Activated naive CD4-positive, alpha-beta T cell treated with anti-CD3 and anti-CD28 coated beads, Interleukin-2, amount 50 U/mL, for 72 hours (primary cell): ENCODE measurements around the gene SAMD4A. TPM values are rescaled to one million over a fixed set of nuclear protein-coding genes. Genes with fewer than 3 reads are reported as not detected.

Experiments used
- ATAC-seq, 2 donors: fragments of 150-1000 bp; cut with Tn5 transposase; 2 replicates each; pipeline ENCODE4 v1.10.0; 2021; ENCODE audit warnings: mild to moderate bottlenecking in 2 of 2, moderate library complexity in 2 of 2
- DNase-seq, 2 donors: peaks; one replicate each; pipeline ENCODE4 v3.0.0; 2021 to 2022; ENCODE audit warnings: low spot score in 2 of 2
- H3K27ac Mint-ChIP-seq, 2 donors: one replicate each; pipeline ENCODE4 v1.8.0; 2022; ENCODE audit warnings: mild to moderate bottlenecking in 2 of 2, mixed read lengths in 2 of 2
- H3K36me3 Mint-ChIP-seq, 2 donors: one replicate each; pipeline ENCODE4 v1.8.0; 2022; ENCODE audit warnings: mixed read lengths in 2 of 2
- H3K9me3 Mint-ChIP-seq, 2 donors: one replicate each; pipeline ENCODE4 v1.8.0; 2022; ENCODE audit warnings: mixed read lengths in 2 of 2
- total RNA-seq, 2 donors: library from RNA; stranded (reverse); gene quantifications; one replicate each; pipeline ENCODE4 v1.2.3, GENCODE V29; 2022

Gene SAMD4A
- total RNA-seq, 2 donors from 2014 or later = 2.3 to 6.8 TPM

DNA sequence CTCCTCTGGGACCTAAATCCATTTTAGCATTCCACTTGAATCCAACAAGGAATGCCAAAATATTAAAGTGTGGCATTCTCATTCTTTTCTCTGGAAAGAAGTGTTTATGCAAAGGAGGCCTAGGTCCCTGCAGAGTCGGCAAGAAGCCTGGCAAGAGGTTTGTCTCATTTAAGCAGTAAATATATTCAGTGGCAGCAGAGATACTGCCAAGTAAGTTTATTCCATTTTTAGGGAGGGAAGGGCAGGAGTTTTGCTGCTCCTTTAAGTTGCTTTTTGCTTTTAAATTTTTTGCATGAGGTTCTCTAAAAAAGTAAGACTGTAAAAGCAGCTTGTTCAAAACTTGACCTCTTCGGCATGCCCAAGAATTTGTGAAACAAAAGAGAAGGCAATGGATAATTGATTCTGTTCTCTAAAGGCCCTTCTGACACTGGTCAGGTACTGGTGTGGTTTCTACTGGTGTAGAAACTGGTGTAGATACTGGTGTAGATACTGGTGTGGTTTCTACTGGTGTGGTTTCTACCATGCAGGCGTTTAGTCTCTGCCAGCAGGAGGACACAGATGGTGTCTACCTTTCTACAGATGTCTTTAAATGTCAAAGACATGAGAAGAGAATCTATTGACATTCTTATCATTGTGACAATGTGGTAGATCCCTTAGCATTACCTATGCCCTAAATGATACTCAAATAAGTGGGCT, 107.3 kb downstream of the SAMD4A start:
- ATAC-seq (peak in 1 of 2 donors; percentile 50), DNase-seq (no peak)
- Mint-ChIP-seq H3K36me3 (peaks cover 0 to 11% of the 10 kb centered on the region in 2 donors), H3K9me3 (no peaks in the 10 kb centered on the region), H3K27ac (no peak overlapping the region)

DNA sequence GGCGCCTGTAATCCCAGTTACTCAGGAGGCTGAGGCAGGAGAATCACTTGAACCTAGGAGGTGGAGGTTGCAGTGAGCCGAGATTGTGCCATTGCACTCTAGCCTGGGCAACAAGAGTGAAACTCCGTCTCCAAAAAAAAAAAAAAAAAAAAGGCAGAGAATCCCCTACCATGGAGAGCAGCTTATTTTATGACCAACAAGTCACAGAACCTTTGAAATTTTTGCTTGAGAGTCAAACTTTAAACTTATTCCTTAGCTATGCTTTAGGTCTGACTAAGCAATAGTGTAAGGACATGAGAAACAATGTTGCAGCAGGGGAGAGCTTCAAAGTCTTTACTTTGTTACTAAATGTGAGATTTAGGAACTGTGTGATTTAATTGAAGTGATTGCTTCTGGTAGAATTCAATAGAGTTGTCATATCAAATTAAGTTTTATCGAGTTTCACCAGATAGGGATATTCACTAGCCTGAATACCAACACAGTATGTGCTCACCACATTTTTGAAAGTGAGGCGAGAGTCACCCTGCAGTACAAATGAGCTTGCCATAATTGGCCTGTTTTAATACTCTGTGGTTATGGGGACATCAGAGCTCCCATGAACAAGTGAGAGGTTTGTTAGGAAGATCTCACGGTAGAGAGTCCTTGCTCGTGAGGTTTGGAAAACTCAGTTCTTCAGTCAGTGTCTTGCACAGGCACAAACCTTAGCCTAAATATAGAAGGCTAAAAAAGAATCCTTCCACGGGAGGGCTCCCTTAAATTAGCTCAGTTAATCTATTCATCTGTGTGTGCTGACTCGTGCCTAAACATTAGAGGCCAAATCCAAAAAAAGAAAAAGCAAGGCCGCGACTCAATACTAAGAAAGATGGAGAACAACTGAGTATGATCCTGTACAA, 108.6 kb downstream of the SAMD4A start:
- ATAC-seq = no peak

DNA sequence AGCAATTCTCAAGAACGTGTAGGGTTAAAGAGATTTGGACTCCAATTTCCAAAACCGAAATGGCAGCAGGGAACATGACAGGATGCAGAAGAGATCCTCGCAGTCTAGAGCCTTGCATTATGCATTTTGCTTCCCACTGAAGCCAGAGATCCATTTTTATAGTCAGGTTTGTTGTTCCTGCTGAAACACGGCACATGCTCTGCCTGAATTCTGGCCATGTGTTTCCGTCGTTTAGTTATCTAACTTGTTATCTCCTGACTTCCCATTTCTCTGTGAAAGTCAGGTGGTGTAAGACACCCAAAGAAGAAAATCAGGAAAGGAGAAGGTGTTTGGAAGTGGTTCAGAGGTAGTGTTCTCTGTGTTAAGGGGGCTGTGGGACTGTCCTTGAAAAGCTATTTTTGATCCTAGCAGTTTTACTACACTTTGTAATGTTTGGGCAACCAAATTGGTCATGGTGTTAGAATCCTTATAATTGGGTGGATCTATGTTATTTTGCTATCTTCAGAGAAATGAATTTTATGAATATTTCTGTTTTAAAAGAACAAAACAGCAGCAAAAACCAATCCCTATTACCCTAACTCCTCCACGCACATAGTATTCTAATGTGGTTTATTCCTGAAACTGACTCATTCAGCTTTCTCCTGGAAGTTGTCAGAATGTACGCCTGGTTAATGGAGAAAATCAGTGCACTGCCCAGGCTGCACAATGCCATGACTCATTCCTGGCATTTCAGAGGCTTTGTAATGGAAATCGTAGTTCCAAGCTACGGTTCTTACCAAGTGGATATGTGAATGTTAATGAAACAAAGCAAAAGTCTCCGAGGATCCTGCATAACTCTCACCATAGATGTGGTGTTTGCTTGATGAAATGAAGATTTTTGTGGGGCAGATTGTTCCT, 110.1 kb downstream of the SAMD4A start:
- H3K9me3 Mint-ChIP-seq = no peaks in the 10 kb centered on the region
- ATAC-seq (peak in 1 of 2 donors; percentile 44), DNase-seq (no peak)
- no peaks in the 10 kb centered on the region for H3K36me3 Mint-ChIP-seq
- no peak overlapping the region for H3K27ac Mint-ChIP-seq

More for the DNA sequence above, 108.6 kb downstream of the SAMD4A start:
- no peaks in the 10 kb centered on the region for H3K9me3 Mint-ChIP-seq
- H3K36me3 Mint-ChIP-seq = peaks cover 0 to 11% of the 10 kb centered on the region in 2 donors
- no peak overlapping the region for H3K27ac Mint-ChIP-seq
- DNase-seq = no peak

DNA sequence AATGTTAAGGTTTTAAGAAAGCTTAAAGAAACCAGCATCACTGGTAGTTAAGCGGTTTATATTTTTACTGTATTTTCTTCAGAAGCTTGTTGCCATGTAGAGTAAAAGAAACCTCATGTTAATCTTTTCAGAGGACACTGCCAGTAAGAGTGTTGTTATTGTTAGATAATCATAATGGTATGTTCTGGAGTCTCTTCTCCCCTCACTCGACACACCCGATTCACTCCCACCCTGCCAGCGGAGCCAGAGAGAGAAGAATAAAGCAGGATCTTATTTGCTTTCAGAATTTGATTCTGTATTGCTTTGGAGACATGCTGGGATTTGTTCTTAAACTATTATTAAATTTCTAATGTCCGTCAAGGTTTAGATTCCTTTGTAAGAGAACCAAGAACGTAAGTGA, 113.7 kb downstream of the SAMD4A start:
- Mint-ChIP-seq H3K27ac (no peak overlapping the region), H3K9me3 (no peaks in the 10 kb centered on the region), H3K36me3 (peaks cover 0 to 4% of the 10 kb centered on the region in 2 donors)
- DNase-seq (no peak), ATAC-seq (no peak)

DNA sequence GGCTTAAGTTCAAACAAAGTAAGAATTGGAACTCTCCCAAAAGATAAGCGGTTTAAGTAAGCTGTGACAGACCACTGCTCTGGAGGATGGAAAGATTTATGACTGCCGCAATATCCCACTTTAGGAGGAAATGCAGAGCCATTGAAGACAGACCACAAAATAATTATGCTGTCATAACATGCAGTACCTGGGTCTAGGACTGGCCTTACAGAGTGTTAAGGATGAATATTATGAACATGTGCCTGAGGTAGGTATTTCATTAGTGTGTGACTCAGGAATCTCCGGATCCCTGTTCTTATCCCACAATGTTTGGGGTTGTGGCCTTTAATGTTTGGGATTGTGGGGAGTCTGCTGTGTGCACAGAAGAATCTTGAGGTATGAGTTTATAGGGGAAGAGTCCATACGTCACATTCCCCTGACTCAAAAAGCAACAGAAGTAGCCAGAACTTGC, 114.9 kb downstream of the SAMD4A start:
- peaks cover 0 to 13% of the 10 kb centered on the region in 2 donors for H3K36me3 Mint-ChIP-seq
- ATAC-seq (no peak), DNase-seq (no peak)
- no peak overlapping the region for H3K27ac Mint-ChIP-seq
- no peaks in the 10 kb centered on the region for H3K9me3 Mint-ChIP-seq

GRCh38 chr14:54682578-54682977, 115.7 kb downstream of the SAMD4A start:
- Mint-ChIP-seq H3K9me3 (no peaks in the 10 kb centered on the region), H3K27ac (no peak overlapping the region), H3K36me3 (peaks cover 0 to 13% of the 10 kb centered on the region in 2 donors)
- DNase-seq (no peak), ATAC-seq (no peak)

DNA sequence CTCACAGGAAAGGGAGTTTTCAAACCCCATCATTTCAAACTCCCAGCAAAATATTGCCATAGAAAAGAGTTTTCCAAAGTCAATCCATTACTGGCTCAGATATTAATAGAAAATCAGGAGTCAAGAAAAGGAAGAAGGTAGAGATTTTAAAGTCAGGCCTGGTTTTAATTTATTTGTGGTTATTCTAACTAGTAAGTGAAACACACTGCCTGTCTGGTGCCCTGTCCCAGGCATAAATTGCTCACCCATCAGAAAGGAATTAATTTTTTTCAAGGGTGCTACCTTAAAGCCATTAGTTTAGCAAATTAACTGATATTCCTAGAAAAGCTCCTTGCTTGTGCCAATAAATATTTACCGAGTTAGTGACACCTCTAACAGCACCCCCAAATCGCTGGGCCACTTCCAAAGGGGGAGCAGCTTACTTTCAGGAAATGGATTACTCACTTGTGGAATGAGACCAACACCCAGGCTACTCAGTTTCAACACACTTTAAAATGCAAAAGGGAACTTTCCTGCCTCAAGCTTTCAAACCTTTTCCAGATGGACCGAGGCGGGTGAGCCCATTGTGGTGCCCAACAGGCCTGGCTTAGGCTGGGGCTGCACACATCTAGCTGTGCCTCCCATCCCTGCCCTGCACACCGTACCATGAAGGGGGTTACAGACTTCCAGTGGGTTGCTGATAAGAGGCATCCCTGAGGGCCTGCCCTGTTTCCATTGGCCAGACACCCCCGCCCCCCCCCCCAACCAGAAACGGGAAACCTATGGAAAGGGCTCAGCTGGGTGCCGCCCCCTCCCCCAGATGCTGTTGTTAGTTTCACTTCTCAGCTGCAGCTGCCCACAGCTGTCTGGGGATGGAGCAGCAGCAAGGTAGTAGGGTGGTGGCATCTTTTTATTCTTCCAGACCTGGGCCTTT, 117.2 kb downstream of the SAMD4A start:
- ATAC-seq (no peak), DNase-seq (no peak)
- no peak overlapping the region for H3K27ac Mint-ChIP-seq
- H3K9me3 Mint-ChIP-seq = no peaks in the 10 kb centered on the region
- peaks cover 0 to 13% of the 10 kb centered on the region in 2 donors for H3K36me3 Mint-ChIP-seq

DNA sequence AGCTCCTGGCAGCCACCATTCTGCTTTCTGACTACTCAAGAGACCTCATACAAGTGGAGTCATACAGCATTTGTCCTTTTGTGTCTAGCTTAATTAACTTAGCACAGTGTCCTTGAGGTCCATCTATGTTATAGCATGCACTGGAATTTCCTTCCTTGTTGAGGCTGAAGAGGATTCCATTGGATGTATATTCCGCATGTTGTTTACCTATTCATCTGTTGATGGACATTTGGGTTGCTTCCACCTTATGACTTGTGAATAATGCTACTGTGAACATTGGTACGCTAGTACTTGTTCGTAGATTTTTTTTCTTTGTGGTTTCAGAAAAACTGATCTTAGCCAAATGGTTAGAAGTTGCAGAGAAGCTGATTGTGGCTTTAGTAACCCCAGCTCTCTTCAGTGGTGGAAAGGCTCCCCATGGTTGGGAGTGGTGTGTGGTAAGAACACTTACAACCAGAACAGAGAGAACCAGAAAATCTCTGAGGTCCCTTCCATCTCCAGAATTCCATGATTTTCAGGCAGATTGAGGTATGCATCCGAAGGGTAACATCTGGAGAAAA, 118.4 kb downstream of the SAMD4A start:
- Mint-ChIP-seq H3K36me3 (peaks cover 0 to 13% of the 10 kb centered on the region in 2 donors), H3K9me3 (no peaks in the 10 kb centered on the region), H3K27ac (no peak overlapping the region)
- DNase-seq (no peak), ATAC-seq (peak in 1 of 2 donors; percentile 43)

- Mint-ChIP-seq H3K27ac (no peak overlapping the region), H3K36me3 (peaks cover 0 to 13% of the 10 kb centered on the region in 2 donors), H3K9me3 (no peaks in the 10 kb centered on the region)
- DNase-seq (no peak), ATAC-seq (no peak)
Observed at GRCh38 chr14:54686219-54686870, 119.4 kb downstream of the SAMD4A start.

DNA sequence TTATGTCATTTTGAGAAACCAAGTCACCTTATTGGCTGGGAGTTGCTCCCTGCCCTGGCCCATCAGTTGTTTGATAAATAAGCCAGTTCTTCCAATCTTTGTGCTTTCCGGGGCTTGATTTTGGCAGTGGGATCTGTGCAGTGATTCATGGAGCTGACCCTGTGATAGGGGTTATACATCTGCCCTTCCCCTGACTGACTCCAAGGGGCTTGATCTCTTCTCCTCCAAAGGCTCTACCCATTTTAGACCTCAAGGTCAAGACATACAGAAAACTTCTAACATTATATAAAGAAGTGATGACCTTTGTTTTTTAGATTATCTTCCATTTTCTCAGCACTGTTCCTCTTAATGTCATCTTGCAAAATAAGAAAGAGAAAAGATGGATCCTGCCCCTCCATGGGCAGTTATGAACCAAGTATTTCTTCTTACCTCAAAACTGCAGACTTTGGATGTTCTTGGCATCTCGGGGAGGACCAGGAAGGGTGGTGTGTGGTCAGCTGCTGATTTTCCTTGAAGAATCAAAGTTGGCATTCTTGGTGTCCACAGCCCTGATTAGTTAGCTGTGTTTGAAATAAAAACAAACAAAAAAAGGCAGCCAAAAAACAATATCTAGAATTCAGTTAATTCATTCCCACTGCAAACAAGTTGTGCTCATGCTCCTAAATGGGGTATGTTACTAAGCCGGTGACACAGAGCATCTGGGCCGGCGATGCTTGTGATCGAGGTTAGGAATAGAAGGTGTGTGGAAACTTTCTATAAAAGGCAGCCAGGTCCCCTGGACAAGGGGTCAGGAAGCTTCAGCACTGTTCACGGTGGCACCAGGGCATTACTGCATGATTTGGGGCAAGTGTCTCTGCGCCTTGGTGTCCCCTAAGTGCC, 120.2 kb downstream of the SAMD4A start:
- peaks cover 0 to 13% of the 10 kb centered on the region in 2 donors for H3K36me3 Mint-ChIP-seq
- DNase-seq (no peak), ATAC-seq (no peak)
- no peaks in the 10 kb centered on the region for H3K9me3 Mint-ChIP-seq
- no peak overlapping the region for H3K27ac Mint-ChIP-seq

DNA sequence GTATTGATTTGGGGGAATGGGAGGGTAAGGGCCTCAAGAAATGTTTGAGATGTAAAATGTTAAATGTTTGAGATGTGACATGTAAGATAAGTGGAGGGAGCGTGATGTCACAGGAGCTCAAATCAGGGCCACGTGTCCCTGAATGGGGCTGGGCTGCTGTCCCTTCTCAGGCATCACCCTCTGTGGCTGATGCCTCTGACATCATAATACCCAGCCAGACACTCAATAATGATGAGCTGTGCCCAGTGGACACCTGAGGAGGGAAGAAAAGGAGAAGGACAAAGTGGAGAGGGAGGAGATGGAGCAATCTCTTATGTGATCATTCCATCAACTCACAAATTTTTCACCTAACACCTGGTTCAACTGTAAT, 120.8 kb downstream of the SAMD4A start:
- no peak for DNase-seq
- peaks cover 0 to 13% of the 10 kb centered on the region in 2 donors for H3K36me3 Mint-ChIP-seq

GRCh38 chr14:54688229-54688628, 121.3 kb downstream of the SAMD4A start:
- Mint-ChIP-seq H3K9me3 (no peaks in the 10 kb centered on the region), H3K36me3 (peaks cover 0 to 13% of the 10 kb centered on the region in 2 donors), H3K27ac (no peak overlapping the region)
- DNase-seq (peak in 1 of 2 donors; percentile 25), ATAC-seq (peak; percentile 58 to 92)

More for the DNA sequence above, 120.8 kb downstream of the SAMD4A start:
- ATAC-seq = no peak
- no peak overlapping the region for H3K27ac Mint-ChIP-seq
- H3K9me3 Mint-ChIP-seq = no peaks in the 10 kb centered on the region

DNA sequence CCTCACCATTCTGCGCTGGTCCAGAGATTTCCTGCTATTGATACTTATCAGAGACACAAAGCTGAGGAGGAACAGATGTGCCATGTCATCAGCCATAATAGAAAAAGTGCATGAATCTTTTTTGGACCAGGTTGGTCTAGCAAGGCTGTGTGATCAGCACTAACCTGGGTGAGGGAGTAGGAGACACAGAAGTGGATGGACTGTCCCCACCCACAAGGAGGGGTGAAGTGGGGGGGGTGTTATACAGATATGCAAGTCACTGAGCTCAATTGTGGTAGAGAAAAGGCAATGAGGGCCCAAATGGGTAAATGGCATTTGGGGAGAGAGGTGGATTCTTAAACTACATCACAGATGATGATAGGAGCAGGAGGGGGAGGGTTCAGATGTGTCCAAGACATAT, 123.0 kb downstream of the SAMD4A start:
- Mint-ChIP-seq H3K9me3 (no peaks in the 10 kb centered on the region), H3K36me3 (peaks cover 0 to 13% of the 10 kb centered on the region in 2 donors), H3K27ac (no peak overlapping the region)
- DNase-seq = no peak
- ATAC-seq = no peak

DNA sequence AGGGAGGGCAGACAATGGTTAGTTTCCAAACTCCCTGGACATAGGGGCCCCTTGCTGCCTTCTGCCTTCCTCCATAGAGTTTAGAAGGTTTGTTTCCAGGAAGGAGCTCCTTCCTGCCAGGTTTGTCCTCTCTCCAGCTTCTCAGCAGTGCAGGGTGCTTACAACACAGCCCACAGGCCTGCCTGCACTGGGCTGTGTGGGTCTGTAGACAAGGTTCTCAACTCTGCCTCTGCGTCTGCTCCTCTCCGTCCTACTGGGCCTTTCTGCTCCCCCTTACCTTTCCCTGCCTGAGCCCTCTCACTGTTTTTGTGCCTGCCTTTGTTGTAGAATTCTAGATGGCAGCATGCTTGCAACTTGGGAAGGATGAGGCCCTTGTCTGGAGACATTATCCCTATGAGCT, 124.0 kb downstream of the SAMD4A start:
- ATAC-seq = no peak
- no peak for DNase-seq
- Mint-ChIP-seq H3K9me3 (no peaks in the 10 kb centered on the region), H3K36me3 (peaks cover 0 to 7% of the 10 kb centered on the region in 2 donors), H3K27ac (no peak overlapping the region)
